CD4-positive, alpha-beta T cell treated with Interleukin-17A for 1 hour (primary cell): Measurements from ENCODE around the gene PRLH.
A peak's percentile ranks its signal among the peaks of the same experiment; 100 is the strongest.

Experiments used
- DNase-seq: peaks from one replicate; pipeline ENCODE4 v3.0.0-alpha.2; 2020

PRLH gene

GRCh38 chr2:237567276-237568029 is 1.1 kb downstream of the PRLH start:
- no peak for DNase-seq

- DNase-seq: no peak
Observed at GRCh38 chr2:237568121-237568660, 1.8 kb downstream of the PRLH start.

DNA sequence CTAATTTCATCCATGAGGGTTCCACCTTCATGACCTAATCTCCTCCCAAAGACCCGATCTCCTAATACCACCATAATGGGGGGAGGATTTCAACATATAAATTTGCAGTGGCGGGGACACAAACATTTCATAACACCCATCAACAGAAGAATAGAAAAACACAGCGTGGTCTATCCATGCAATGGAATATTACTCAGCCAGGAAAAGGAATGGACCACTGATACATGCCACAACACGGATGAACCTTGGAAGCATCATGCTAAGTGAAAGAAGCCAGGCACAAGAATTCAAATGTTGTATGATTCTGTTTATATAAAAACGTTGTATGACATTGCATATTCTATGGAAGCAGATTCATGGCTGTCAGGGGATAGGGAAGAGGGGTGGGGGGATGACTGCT is 2.7 kb downstream of the PRLH start:
- no peak for DNase-seq

GRCh38 chr2:237569896-237570295 is 3.5 kb downstream of the PRLH start:
- DNase-seq: no peak

DNA sequence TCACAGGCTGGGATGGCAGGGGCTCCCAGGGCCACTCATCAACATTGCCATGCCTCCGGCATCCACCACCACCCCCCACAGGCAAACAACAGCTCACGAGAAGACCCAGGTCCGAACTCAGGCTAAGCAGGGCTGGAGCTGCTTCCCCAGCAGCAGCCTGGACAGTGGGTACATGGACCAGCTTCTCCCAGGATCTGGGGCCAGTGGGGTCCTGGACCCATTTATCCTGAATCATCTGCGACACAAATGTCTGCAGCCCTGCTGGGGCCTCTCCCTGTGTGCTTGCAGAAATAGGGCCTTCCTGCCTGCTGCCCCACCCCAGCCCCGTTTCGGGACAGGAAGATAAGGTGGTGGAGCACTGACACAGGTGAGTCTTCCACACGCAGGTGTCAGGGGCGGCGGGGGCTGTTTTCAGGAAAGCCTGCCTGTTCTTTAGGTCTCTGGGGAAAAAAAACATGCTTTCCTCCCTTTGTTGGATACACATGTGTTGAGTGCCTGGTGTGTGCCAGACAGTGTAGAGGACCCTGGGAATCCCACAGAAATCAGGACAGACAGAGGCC is 4.5 kb downstream of the PRLH start:
- no peak for DNase-seq

DNA sequence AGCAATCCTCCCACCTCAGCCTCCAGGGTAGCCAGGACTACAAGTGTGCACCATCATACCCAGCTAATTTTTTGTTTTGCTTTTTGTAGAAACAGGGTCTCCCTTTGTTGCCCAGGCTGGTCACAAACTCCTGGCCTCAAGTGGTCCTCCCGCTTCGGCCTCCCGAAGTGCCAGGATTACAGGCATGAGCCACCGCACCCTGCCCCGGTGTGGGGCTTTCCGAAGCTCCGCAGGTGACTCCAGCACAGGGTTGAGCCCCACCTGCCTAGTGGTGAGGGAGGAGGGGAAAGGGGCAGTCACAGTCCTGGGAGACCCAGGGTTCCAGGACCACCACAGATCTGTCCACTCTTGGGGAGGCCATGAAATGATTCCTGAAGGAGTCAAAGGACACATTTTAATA is 5.2 kb downstream of the PRLH start:
- DNase-seq: no peak

- DNase-seq: peak; percentile 78
Observed at GRCh38 chr2:237572021-237572741, 5.8 kb downstream of the PRLH start.

DNA sequence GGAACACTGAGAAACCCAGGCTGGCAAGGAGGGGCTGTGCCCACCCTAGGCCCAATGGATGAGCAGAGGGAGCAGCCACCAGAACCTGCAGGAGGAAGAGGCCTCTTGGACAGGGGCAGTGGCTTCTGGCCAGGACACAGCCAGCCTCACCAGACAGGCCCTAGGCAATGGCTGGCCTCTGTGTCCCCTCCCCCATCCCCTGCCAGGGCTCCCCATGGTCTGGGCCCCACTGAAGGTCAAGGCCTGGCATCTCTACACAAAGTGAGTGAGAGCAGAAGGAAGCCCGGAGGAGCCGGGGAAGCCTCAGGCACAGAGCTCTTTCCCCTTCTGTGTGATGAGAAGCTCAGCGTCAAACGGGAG is 6.3 kb downstream of the PRLH start:
- no peak for DNase-seq

- DNase-seq: no peak
Observed at GRCh38 chr2:237573721-237574415, 7.5 kb downstream of the PRLH start.

DNA sequence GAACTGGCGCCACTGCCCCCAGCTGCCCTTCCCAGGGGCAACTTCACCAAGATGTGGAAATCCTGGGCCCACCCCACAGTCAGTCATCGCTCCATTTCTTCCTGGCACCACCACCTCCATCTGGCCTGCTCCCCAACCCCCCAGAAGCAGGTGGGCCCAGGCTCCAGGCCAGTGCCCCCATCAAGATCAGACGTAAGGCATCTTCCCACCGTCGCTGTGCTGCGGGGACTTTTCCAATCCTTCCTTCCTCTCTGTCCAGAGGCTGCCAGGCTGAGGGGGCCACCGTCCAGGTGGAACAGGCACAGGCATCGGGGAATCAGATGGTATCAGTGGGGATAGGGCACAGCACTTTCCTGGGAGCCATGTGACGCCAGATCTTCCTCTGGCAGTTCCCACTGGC is 8.1 kb downstream of the PRLH start:
- DNase-seq: no peak

- DNase-seq: no peak
Observed at GRCh38 chr2:237574894-237575868, 8.8 kb downstream of the PRLH start.

GRCh38 chr2:237575869-237576862 is 9.8 kb downstream of the PRLH start:
- DNase-seq: no peak

- DNase-seq: no peak
Observed at GRCh38 chr2:237576974-237577373, 10.6 kb downstream of the PRLH start.

- no peak for DNase-seq
Observed at GRCh38 chr2:237577458-237577857, 11.1 kb downstream of the PRLH start.

DNA sequence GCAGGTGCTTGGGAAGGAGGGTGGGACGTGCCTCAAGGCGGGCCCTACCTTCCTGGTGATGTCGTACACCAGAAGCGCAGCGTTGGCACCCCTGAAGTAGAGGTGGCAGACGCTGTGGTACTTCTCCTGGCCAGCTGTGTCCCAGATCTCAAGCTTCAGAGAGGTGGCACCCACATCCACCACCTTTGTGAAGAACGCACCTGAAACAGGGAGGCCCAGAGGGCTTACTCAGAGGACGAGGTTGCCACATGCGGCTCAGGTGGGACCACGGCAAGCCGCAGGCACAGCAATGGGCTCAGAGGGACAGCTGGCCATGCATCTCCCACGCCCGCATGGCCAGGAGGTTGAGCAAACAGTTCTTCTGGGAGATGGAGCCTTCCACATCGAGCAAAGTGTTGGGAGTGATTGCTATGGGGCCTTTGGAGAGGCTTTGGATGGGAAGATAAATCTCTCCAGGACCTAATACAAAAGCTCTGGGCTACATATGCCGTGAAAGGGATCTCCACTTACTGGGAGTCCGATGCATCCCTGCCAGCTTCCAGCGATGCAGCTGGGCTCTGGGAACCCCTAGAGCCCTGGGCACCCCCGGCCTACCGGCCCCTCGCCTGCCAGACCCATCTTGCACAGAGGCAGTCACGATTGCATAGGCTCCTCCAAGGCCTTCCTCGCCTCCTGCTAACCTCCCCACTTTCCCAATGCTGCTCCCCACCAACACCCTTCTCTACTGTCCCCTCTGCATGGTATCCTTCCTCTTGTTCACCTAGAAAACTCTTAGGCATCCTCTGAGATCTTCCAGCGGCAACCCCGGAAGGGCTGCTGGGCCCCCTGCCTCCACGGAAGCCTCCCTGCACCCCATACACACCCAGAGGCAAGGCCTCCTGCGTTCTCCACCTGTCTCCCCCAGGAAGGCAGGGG is 11.8 kb downstream of the PRLH start:
- DNase-seq: no peak

DNA sequence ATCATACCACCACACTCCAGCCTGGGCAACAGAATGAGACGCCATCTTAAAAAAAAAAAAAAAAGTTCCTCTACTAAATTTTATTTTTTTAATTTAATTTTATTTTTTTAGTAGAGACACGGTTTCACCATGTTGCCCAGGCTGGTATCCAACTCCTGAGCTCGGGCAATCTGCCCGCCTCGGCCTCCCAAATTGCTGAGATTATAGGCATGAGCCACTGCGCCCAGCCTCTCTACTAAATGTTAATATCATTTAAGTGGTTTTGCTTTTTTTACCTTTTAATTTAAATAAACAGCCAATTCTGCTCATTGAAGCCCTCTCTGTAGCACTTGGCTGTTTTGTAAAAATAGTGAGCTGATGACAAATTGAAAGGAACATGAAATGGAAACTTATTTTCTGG is 15.0 kb downstream of the PRLH start:
- no peak for DNase-seq

DNA sequence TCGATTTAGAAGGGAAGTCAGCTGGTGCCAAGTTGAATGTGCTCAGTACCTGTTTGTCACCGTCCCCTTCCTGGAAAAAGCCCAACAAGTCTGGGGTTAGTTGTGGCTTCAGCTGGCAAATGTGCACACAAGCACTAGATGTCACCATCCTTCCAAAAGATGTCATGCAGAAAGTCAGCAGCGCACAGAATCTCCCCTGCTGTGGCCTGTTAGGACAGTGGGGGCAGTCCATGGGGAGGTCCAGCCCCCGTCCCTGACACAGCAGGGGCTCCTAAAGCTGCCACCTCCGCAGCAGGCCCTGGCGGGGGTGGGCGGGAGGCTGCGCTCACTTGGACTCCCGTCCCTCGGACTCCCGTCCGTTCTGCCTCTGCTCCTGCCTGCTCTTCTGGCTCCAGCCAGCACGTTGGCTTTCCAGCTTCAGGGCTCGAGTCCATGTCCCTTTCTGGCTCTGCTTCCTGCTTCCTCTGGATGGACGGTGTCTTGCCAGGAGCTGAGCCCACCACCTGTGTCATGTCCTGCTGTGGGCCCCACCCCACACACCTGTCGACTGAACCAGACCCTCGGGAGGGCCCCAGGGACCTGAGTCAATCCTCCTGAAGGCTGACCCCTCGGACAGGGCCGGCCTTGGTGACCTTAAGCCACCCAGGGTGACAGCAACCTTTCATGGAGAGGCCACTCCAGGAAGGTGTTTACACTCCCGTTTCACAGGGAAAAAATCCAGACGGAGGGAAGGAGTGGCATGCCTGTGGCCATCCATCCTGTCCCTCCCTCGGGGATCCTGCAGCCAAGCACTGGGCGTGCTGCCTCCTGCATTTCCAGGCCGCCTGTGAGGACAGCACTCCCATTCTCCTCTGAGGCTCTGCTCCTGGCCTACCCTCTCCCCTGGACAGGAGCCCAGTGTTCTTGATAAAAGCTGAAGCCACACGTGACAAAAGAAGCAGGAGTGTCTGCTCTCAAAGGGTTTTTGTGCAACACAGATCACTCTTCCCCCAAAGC is 15.7 kb downstream of the PRLH start:
- DNase-seq: peak; percentile 52
